Thoracic aorta (tissue), 2 donors: ENCODE measurements around the gene PNKD. TPM values are rescaled to one million over a fixed set of nuclear protein-coding genes. Genes with fewer than 3 reads are reported as not detected.

ENCODE experiments used
- ATAC-seq: fragments of 150-250 bp; one replicate; pipeline ENCODE4 v1.8.0; 2017; ENCODE audit warnings: low read depth; ENCODE audit not compliant: insufficient number of reproducible peaks, low FRiP score
- DNase-seq: peaks from one replicate; pipeline ENCODE4 v3.0.0-alpha.2; 2020; ENCODE audit warnings: low spot score
- H3K27ac ChIP-seq, 2 donors: fragments of 200-600 bp; sonication (generic); 1 replicate in 1 of 2; 2 replicates in 1 of 2; pipeline ENCODE4 v1.5.1; 2016; ENCODE audit warnings: mild to moderate bottlenecking in 2 of 2, moderate library complexity in 2 of 2
- H3K27me3 ChIP-seq: fragments of 200-600 bp; sonication (generic); replicated peaks from 2 replicates; pipeline ENCODE4 v1.6.0; 2016; ENCODE audit warnings: mild to moderate bottlenecking; ENCODE audit not compliant: insufficient read depth
- H3K36me3 ChIP-seq: fragments of 200-600 bp; sonication (generic); one replicate; pipeline ENCODE4 v1.5.1; 2016
- H3K4me1 ChIP-seq, 2 donors: fragments of 200-600 bp; sonication (generic); 1 replicate in 1 of 2; 2 replicates in 1 of 2; pipeline versions ENCODE4 v1.5.1 to v1.6.0; 2016; ENCODE audit warnings: low read depth in 2 of 2, mild to moderate bottlenecking in 1 of 2; ENCODE audit not compliant: control insufficient read depth in 1 of 2
- H3K4me3 ChIP-seq: fragments of 200-600 bp; sonication (generic); 2 replicates; pipeline ENCODE4 v1.5.1; 2016; ENCODE audit warnings: mild to moderate bottlenecking
- H3K9me3 ChIP-seq: fragments of 200-600 bp; sonication (generic); 2 replicates; pipeline ENCODE4 v1.5.1; 2016
- CTCF ChIP-seq: fragments of 200-600 bp; sonication (generic); IDR thresholded peaks from one replicate; pipeline ENCODE4 v1.5.1; 2019; ENCODE audit warnings: antibody characterized with exemption
- total RNA-seq, 2 donors: library from RNA; depleted of rRNA; stranded (reverse); fragments of >200 nt; gene quantifications; one replicate each; pipeline versions ENCODE4 v1.1.0 to v1.2.3, GENCODE V29; 2016

Gene PNKD
- total RNA-seq, 2 donors from 2014 or later = 19.4 to 38.4 TPM

DNA sequence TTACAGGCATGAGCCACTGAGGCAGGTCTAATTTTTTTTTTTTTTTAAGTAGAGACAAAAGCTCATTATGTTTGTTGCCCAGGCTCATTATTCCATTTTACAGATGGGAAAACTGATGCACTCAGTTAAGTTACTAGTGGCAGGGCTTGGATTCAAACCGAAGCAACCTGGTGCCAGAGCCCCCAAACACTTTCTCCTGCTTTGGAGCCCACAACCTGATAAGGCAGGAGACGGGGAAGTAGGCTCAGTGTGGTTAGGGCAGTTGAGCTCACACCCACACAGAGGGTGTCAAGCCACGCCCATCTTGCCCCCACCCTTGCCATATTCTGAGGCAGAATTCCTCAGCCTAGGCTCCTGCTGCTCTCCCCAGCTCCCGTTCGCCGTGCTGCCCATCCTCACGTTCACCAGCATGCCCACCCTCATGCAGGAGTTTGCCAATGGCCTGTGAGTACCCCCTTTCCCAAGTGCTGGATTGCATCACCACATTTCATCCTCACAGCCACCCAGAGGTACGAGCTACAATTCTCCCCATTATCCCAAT lies 123.5 kb downstream of the PNKD start:
- no peak for DNase-seq
- no peak overlapping the region for H3K4me3 ChIP-seq
- no peaks in the 10 kb centered on the region for H3K36me3 ChIP-seq
- ATAC-seq = no peak
- H3K27me3 ChIP-seq = no peaks in the 10 kb centered on the region
- H3K9me3 ChIP-seq = no peaks in the 10 kb centered on the region
- no peak for TF ChIP-seq CTCF
- no peak overlapping the region for H3K27ac ChIP-seq
- H3K4me1 ChIP-seq = peaks cover 5 to 14% of the 10 kb centered on the region in 2 donors

DNA sequence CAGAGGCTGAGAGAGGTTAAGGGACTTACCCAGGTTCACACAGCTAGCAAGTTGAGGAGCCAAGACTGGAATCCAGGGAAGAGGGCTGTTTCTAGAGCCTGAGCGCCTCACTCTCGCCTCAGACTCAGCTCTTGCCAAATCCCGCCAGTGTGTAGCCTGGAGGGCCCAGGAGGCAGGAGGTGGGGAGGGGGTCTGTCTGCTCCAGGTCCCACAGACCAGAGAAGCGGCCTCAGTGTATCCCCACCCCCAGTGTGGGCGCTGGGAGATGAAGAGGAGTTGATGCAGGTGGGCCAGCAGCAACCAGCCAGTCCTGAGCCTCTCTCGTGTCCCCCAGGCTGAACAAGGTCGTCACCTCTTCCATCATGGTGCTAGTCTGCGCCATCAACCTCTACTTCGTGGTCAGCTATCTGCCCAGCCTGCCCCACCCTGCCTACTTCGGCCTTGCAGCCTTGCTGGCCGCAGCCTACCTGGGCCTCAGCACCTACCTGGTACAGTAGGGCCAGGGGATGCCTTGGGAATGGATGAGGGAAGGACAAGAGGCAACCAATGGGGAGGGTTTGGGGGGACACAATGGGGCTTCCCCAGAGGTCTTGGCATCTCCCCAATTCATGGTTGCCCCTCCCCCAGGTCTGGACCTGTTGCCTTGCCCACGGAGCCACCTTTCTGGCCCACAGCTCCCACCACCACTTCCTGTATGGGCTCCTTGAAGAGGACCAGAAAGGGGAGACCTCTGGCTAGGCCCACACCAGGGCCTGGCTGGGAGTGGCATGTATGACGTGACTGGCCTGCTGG lies 124.2 kb downstream of the PNKD start:
- Histone ChIP-seq H3K4me1 (peaks cover 5 to 14% of the 10 kb centered on the region in 2 donors), H3K27ac (no peak overlapping the region), H3K4me3 (no peak overlapping the region), H3K9me3 (no peaks in the 10 kb centered on the region), H3K27me3 (no peaks in the 10 kb centered on the region), H3K36me3 (no peaks in the 10 kb centered on the region)
- DNase-seq = no peak
- no peak for ATAC-seq
- no peak for TF ChIP-seq CTCF

- no peaks in the 10 kb centered on the region for H3K36me3 ChIP-seq
- no peaks in the 10 kb centered on the region for H3K9me3 ChIP-seq
- peaks cover 5 to 14% of the 10 kb centered on the region in 2 donors for H3K4me1 ChIP-seq
- ATAC-seq = no peak
- no peaks in the 10 kb centered on the region for H3K27me3 ChIP-seq
- no peak for DNase-seq
- peak overlapping the region; percentile 99 to 100 for H3K27ac ChIP-seq
- TF ChIP-seq CTCF = no peak
- H3K4me3 ChIP-seq = no peak overlapping the region
Measured at GRCh38 chr2:218395090-218395444, 124.7 kb downstream of the PNKD start.

GRCh38 chr2:218395456-218395825 lies 125.1 kb downstream of the PNKD start:
- Histone ChIP-seq H3K4me1 (peaks cover 5 to 14% of the 10 kb centered on the region in 2 donors), H3K9me3 (no peaks in the 10 kb centered on the region), H3K27ac (peak overlapping the region; percentile 99 to 100), H3K36me3 (no peaks in the 10 kb centered on the region), H3K4me3 (peak overlapping the region; percentile 79), H3K27me3 (no peaks in the 10 kb centered on the region)
- TF ChIP-seq CTCF = no peak
- DNase-seq (no peak), ATAC-seq (no peak)

- Histone ChIP-seq H3K4me1 (peaks cover 5 to 16% of the 10 kb centered on the region in 2 donors), H3K27me3 (no peaks in the 10 kb centered on the region), H3K27ac (peak overlapping the region; percentile 99 to 100), H3K36me3 (no peaks in the 10 kb centered on the region), H3K4me3 (peak overlapping the region; percentile 79), H3K9me3 (no peaks in the 10 kb centered on the region)
- ATAC-seq (peak; percentile 61), DNase-seq (no peak)
- peak; percentile 93 for TF ChIP-seq CTCF
Measured at GRCh38 chr2:218395826-218396687, 125.7 kb downstream of the PNKD start.
